Suppressor macrophage (primary cell): ENCODE data around the gene TMPRSS15.

Experiments
- DNase-seq, 4 experiments: peaks; one replicate each; pipeline ENCODE4 v3.0.0-alpha.2; 2020 to 2022

TMPRSS15 gene

DNA sequence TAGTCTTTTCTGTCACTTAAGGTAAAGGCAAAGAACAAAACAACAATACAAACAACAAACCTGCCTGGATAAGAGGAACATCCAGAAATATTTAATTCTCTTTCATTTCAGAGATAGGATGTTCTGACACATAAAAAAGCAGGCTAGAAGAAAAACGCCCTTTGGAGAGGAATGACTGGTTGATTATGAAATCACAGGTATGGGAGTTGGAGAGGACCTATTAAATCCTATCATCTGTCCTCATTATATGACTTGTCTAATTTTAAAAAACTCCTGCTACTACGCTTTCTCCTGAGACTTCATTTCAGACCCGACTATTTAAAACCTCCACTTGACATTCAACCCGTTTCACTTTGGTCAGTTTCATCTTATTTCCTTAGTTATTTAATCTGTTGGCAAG is 54.1 kb downstream of the TMPRSS15 start:
- no peak for DNase-seq

DNA sequence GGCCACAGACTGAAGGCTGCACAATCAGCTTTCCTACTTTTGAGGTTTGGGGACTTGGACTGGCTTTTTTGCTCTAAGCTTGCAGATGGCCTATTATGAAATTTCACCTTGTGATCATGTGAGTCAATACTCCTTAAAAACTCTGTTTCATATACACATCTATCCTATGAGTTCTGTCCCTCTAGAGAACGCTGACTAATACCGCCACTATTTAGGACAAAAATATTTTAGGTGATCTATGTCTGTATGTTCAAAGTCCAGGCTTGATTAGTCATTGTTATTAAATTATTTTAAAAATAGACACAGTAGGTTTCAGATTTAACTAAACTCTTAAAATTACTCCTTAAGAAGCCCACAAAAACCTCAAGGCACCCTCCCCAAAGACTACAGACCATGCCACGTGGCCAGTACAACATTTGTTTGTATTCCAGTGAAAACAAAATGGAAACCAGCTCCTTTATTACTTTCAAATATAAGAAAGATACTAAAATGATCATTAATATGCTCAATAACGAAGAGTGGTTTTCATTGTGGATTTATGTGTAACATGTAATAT is 63.1 kb downstream of the TMPRSS15 start:
- DNase-seq: no peak

DNA sequence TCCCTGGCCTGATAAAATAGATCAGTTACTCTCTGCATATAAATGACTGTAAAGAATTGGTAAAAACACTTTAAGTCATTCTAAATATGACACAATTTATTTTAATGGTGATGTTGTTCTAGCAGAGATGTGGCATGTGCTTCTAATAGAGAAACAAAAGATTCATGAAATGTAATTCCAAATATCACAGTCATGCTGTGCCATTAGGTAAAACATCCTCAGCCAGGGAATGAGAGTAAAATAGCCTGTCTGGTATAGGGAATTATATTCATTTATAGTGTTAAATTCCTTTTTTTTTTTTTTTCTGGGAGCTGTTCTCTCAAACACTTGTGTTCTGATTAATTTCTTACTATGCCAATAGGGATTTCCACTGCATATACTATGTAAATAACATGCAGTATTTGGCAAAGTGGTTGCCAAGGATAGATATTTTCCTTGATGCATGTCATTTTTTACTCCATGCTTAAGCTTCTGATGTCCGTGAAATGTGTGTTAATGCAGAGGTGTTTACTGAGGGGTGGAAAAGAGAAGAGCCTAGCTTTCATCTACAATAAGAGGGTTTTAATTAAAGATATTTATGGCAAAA is 67.8 kb downstream of the TMPRSS15 start:
- DNase-seq: no peak

DNA sequence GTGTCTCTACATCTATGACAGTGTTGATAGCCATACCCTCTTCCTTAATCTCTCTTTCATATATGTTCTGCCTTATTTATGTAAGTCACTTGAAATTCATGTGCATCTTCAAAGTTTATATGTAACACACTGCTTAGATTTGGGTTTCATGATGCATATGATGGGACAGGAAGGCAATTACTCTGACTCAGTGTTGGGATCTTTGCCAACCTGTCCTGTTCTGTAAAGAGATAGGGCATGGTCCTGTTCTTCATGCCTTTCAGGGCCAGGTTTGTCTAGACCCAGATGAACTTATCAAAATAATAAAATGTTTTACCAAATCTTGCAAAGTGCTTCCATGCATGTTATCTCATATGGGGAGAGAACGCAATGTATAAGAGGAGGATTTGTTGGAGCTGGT is 69.5 kb downstream of the TMPRSS15 start:
- no peak for DNase-seq

DNA sequence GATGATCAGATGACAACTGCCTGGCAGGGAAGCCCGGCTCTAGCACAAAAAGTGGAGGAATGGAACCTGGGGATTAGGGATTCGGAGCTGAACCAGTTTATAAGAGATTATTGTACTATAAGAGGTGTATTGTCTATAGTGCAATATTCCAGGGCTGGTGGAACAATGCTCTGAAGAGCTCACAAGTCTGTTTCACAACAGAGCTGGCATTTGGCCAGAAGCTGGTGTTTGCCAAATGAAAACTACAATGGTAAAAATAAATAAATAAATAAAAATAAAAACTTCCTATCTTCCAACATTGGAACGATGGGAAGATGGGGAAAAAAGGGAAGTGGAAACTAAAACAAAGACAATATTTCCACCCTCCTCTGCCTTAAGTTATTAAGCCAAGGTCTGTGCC is 85.4 kb downstream of the TMPRSS15 start:
- DNase-seq: peak in 1 of 4 experiments; percentile 0

DNA sequence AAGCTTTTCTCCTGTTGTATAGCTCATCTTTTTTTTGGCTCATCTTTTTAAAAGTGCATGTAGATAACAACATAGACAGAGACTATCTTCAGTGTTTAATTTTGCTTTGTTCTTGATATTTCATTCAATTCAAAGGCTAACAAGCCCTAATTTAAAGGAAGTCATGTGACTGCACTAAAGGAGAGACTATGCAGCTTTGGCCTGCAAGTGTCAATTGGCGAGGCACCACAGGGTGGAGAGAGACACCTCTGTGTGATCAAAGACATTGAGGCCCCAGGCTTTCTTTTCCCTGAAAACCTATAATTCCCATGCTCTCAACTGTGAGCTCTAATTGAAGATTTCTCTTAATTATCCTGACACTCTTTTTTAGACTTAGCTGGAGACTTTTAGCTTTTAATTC is 105.4 kb downstream of the TMPRSS15 start:
- no peak for DNase-seq

DNA sequence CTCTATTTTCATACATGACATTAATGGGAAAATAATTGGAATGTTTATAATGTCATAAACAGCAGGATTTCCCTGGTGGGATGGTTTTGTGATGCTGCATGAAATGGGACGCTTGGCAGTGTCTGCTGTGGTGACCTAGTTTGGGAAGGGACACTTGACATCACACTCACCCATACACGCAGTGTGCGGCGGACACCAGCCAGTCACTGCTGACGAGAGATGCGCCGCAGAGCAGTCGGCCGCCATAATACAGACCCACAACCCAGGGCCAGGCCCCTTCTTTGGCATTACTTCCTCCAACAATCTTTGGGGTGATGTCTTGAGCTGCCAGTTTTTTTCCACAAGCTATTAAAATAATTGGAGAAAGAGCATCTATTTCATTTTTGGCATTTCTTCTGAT is 109.5 kb downstream of the TMPRSS15 start:
- no peak for DNase-seq

DNA sequence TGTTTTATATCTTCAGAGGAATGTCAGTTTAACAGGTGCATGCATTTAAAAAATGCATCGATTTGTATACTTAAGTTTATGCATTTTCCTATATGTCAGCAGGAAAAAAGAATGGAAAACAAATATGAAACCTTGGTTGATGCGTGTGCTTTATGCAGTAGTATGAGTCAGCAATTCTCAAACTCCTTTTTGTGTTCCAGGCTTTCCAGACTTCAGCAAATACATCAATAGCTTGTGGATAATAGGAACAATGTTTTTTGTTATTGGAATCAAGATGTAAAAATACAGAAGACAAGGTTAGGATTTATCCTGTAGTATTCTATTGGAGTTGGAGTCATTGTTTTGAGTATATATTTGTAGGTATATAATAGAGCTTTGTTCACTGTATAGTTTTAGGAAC is 113.7 kb downstream of the TMPRSS15 start:
- no peak for DNase-seq

DNA sequence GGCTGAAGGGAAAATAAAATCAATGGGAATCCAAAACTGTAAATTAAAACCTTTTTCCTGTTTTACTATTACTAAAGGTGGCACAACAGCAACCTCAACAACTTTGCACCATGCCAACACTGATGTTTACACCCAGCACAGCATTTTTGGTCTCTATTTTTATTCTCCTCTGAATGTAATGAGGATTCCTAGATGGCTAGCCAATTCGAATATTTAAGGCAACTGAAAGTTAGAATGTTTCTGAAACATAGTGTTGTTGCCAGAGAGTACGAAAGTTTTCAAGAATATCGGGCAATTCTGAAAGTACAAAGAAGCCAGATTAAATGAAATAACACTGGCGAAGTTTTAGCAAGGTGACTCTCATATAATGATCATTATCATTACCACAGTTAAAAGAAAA is 118.2 kb downstream of the TMPRSS15 start:
- DNase-seq: no peak

DNA sequence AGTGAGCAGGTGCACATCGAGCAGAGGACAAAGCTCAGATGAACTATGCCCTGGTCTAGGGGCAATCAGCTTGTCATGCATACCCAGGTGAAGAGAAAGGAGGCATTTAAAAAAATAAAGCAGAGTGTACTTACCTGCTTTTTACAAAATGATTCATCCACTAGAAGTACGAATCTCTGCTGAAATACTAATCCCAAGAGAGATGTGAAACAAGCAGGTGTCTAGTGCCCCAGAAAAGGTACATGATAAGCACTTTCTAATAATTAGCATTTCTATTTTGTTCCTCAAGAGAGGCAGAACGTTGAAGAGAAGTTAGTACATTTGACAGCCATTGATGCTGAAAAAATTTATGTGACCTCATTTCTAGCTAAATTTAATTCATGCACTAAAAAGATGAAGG is 127.8 kb downstream of the TMPRSS15 start:
- no peak for DNase-seq

DNA sequence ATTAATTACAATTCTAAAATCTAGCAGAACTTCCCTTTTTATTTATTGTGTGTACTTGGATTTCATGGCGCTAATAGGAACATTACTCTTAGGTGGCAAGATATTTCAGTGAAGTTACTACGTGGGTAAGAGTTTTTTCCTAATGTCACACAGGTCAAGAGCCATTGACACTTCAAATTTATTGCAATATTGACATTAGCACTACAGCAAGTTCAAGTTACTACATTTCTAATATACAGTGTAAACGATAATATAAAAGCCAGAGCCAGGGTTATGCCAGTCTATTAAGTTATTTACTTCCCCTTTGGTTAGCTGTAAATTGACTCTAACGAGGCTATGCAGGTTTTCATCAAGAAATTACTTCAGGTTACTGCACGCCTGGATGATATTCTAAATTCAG is 129.2 kb downstream of the TMPRSS15 start:
- no peak for DNase-seq

DNA sequence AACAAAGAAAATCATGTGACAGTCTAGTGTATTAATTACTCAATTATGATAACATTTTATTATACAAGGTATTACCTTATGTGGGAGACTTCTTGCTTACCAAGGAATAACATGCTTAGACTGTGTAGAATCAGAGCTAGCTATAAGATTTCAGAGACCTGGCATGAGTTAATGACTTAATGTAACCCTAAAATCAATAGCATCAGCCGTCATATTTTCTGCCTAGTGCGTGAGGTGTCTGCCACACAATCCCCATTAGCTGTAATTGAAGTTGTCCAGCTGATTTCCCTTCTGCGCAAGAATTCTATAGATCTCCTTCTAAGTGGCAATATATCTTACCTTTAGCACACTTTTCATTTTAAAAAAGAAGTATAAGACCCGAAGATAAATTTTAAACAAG is 130.2 kb downstream of the TMPRSS15 start:
- no peak for DNase-seq

DNA sequence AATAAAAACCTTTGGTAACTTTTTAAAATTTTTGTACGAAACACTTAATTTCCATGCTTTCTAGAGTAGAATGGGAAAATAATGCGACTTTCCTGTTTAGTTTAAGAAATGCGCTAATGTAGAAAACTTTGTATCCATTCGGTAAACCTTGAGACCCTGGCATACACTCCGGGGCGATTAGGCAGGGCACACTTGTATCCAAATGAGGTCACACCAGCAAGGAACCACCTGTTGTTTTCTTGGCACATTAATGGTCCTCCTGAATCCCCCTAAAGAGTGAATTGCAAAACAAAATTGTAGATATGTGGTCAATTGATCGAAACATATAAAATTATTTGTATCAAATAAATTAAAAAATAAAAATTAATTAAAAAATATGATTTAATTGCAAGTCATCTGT is 133.7 kb downstream of the TMPRSS15 start:
- no peak for DNase-seq

DNA sequence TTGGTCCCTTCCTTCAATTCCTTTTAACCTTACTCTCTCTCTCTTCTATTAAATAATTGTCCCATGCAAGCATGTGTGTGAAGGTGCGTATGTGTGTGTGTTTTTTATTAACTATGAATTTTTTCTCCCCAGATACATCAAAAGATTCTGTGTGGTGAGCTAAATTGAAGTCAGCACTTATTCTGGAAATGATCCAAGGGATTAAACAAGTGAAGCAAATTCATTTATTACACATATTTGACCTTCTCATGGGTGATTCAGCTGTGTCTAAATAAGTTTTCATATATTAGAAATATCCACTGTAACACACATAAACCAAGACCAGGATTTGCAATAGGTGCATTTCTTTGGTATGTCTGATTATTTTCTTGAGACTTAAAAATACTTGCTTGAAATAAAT is 134.7 kb downstream of the TMPRSS15 start:
- no peak for DNase-seq

DNA sequence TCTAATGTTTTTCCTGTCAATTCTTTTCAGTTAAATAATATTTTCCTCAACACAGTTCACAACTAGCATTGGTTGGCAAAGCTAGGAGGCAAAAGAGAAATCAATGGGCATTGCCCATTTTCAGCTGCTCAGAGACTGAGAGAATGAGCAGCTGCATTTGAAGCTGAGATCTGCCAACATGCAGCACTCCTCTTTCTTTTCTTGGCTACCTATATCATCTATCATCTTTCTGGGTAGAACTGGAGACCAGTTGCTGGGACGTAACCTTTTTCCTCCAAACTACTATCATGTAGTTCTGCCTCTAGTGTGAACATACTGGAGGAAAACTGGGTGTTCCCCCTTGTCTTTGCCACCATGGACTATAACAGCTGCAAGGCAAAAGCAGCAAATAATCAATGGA is 136.1 kb downstream of the TMPRSS15 start:
- DNase-seq: no peak

DNA sequence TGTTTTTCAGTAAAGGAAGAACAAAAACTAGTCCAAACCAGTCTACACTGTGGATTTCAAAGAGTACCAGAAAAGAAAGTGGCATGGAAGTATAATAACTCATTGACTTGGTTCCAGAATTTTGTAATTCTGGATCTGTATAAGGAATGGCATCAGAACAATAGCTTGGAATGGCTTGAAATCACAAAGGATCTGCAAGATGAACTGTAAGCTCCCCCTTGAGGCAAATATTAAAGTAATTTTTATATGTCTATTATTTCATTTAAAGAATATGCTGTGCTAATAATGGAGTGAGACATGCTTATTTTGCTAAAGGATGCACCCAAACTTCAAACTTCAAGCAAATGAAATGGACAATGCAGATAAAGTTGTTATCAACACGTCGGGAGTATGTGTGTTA is 137.6 kb downstream of the TMPRSS15 start:
- no peak for DNase-seq

DNA sequence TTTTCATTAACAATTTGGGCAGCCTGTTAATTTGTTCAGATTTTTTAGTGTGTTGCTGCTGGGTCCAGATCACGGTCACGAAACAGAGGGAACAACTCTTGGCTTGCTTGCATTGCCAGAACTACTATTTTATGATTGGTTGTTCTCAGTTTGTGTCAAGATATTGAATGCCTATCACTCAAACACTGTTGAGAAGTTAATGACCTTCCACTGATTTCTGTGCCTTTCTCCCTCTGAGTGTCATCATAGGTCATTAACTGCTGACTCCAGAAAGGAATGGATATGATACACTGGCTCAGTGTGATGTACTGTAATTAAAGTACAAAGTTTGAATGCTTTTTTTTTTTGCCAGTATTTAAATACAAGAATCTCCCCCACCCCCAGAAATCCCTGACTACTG is 149.8 kb downstream of the TMPRSS15 start:
- DNase-seq: no peak

DNA sequence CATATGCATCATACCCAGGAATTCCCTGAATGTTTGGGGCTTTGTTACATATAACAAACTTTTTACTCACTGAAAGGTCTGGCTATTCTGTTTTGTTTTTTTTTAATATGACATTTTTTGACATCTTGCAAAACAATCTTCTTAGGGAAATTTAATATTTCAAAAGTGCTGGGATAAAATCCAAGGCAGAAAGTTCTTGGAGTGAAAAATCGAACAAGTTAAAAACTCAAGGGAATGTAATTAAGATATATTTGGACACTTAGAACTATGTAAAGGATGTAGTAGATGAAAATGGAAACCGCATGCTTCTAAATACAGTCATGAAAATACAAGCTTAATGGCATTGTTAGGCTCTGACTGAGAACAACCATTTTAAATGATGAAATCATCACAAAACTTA is 150.4 kb downstream of the TMPRSS15 start:
- DNase-seq: no peak

DNA sequence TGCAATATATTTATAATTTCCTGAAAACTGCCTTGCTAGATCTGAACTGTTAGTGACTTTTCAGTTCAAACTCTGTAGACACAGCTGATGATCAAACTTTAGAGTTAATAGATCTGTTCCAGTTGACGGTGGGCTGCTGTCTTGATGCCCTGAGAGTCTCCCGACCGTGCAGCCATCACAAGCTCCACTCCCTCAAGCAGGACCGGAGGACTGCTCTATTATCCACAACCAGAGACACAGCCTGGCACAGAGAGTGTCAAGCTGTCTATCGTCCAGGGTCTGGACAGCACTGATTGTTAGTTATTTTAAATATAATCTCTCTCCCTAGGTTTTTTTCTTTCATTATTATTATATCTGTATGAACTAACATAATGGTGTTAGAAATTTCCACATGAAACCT is 150.9 kb downstream of the TMPRSS15 start:
- DNase-seq: no peak

DNA sequence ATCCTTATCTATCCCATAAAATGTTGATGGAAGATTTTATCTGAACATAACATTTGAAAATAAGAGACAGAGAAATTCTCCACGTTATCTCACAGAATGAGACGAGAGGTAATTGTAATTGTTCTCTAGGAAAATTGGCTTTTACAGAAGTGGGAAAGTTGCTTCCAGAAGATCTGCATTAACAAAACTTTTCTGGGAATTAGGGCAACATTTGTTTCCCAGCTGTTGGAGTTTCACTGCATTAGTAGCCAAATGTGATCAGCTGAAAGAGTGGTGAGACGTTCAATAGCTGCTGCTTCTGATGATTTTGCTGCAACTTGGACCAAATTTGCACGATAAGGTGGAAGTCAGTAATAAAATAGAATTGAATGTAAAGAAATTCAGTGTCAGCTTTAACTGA is 151.3 kb downstream of the TMPRSS15 start:
- DNase-seq: no peak

DNA sequence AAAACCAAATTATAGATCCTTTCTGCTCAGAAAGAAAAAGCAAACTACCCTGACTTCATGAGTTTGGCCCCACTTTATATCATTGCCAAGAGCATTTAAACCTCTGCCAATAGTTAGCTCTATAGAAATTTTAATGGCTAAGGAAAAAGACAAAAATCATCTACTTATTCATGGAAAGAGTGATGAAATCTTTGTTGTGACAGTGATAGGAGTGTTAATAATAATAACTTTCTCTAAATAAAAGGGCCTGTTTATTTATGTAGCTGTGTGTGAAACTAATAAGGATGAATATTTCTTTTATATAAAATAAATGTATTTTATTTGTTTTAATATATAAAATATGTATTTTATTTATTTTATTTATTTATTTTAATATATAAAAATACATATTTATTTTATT is 152.5 kb downstream of the TMPRSS15 start:
- no peak for DNase-seq

DNA sequence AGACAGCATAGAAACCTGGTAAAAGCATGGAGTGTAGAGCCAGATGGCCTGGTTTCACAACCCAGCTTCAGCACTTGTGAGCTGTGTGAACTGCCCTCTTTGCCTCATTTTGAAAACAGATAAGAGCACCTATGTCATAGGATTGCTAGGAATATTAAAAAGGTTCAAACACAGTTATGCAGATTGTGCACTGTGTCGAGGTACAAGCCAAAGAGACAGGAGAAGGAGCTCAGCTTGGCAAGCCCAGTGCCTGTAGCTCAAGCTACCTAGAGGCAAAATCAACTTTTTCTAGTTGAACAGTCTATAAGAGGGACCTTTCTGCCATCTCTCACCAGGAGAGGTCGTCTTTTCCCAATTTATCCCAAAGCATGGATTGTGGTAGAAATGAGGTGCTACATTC is 153.9 kb downstream of the TMPRSS15 start:
- no peak for DNase-seq

DNA sequence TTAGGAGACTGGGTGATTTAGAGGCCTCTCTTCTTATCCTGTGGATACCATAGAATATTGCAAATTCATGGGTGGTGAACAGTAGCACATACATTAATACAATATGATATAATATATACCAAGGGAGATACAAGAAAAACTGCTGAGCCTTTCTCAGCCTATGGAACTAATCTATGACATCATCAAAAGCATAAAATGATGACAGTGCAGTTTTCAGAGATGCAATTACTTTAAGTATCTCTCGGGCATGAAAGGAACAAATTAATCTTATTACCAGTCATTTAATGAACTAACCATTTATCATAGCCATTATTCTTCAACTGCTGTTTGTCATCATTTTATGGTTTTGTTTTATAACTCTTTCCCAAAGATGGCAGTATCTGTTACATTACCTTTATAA is 155.4 kb downstream of the TMPRSS15 start:
- no peak for DNase-seq

DNA sequence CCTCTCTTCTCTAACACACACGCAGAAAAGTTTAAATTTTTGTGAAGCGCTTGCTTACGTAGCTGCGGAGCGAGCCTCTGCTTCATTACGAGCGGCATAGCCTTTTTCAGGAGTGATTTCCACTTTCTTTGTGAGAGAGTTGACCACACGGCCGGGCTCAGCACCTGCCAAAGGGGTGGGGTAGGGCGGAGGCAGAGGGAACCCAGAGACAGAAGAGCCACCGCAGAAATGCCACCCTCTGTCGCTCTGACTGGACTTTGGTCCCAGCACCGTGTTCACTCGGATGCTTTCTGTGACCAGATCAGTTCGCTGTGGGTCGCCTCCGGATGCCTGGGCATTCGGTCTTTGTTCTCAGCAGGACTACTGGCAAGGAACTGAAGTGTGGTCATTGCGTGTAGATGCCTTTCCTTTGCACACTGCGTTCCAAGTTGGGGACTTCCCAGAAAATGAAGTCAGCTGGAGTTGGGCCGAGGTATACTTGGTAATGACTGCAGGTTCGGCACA is 158.1 kb downstream of the TMPRSS15 start:
- no peak for DNase-seq
